ENCODE measurements around the gene C1orf52.

C1orf52 gene

DNA sequence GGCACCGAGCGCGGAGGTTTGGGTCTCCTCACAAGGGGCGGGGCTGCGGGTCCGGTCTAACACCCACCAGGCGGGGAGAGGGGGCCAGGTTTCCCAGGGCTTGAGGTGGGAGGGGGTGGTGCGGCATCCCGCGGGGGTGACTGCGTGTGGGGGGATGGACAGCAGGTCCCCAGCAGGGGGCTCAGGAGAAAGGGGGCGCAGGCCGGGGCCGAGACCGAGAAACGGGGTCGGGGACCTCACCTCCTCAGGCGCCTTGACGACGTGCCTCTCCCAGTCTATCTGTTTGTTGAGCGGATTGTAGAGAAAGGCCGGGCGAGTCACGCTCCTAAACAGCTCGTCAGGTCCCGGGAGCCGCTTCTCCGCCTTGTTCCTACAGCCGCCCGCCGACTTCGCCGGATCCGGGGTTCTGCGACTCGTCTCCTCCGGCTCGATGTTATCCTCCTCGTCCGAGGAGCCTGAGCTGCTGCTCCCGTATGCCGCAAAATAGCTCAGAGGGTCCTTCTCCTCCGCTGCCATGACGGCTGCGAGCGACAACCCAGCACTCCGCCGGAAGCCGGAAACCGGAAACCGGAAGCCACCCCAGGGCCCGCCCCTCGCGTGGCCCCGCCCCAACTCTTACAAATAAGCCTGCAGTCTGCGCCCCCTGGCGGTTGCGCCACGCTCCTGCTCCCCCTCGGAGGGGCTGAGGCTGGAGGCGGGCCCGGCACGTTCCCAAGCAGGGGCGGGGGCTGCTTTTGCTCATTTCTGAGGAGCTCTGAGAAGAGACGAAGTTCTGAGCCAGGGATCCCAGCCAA is at the start of gene C1orf52:
C1orf52 (minus strand) TSS at position 545 of the 794 bp plus-strand sequence; CDS start at position 516, 29 bp downstream.
- peak; percentile 90 to 95 (median 94) for DNase-seq

DNA sequence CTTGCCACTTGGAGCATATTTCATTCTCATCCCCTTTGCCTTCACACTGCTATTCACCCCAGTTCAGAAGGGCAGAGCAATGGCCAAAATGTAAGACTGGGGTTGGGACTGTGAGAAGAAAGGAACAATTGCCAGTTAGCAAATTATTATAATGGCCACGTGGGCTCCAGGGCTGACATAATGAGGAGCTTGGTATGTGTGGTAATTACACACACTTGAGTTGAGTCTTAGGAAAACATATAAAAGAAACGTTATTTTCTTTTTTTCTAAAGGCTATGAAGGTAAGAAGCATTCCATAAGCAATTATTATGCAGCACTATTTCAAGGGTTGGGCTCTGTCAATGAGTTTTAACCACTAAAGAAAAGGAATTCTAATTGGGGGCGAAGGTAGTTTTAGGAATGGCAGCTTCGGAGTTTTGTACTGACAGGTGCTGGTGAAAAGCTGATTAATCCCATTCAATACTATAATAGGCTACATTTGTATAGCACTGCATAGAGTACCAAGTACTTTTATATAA is 49.4 kb upstream of the C1orf52 start:
- peak in 1 of 3 experiments; percentile 28 for DNase-seq

GRCh38 chr1:85307987-85308832 is 48.7 kb upstream of the C1orf52 start:
- peak; percentile 54 to 77 (median 58) for DNase-seq

GRCh38 chr1:85306236-85306635 is 46.8 kb upstream of the C1orf52 start:
- DNase-seq, result no peak

- DNase-seq, result no peak
Measured at GRCh38 chr1:85303440-85304162, 44.1 kb upstream of the C1orf52 start.

DNA sequence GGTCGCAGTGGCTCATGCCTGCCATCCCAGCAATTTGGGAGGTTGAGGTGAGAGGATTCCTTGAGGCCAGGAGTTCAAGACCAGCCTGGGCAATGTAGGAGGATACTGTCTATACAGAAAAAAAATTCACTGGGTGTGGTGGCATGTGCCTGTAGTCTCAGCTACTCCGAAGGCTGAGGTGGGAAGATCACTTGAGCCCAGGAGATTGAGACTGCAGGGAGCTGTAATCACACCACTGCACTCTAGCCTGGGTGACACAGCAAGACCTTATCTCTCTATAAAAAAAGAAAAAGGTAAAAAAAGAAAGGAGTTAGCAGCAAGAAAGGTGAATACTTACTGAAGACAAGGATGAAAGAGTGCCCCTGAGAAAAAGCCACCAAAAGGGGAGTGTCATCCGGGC is 40.7 kb upstream of the C1orf52 start:
- no peak for DNase-seq

GRCh38 chr1:85297855-85298629 is 38.6 kb upstream of the C1orf52 start:
- peak in 2 of 3 experiments; percentile 20 to 49 for DNase-seq

GRCh38 chr1:85297538-85297854 is 38.0 kb upstream of the C1orf52 start:
- DNase-seq, result peak in 1 of 3 experiments; percentile 29

- DNase-seq, result no peak
Measured at GRCh38 chr1:85296980-85297379, 37.5 kb upstream of the C1orf52 start.

DNA sequence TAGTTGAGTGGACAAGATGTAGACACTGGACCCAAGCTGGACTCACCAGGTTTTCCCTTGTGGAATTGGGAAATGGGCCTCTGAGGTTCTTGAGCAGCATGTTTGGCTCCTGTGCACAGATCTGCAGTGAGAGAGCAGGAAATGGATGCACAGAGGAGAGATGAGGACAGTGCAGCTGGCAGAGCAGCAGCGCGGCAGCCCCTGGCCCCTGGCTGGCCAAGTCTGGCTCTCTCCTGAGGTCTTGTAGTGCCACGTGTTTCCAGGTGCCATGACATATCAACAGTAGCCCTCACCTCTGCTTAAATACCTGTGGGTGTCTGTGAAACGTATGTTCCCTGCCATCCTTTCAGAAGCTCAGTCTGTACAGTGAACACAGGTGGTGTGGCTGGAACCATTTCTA is 36.2 kb upstream of the C1orf52 start:
- DNase-seq, result no peak

GRCh38 chr1:85295006-85295431 is 35.6 kb upstream of the C1orf52 start:
- DNase-seq, result no peak

- DNase-seq, result no peak
Measured at GRCh38 chr1:85290826-85291225, 31.4 kb upstream of the C1orf52 start.

DNA sequence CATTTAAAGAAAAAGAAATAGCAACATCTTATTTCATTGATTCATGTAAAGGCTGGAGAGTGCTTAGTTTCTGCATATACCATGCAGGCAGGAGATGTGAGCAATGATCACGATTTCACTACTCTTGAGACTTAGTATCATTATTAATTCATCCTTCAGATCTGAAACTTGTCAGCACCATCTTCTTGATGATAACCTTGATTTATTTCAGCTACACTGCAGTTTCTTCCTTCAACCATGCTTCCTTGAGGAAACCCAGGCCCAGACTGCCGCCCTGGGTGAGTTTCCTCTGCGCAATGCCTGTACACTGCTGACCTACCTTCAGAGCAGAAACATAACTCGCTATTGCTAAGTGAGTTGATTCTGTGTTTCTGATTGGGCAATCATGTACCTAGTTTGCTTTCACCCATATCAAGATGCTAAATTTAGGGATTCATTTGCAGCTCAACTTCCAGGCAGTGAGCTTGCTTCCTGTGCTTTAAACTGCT is 30.4 kb upstream of the C1orf52 start:
- DNase-seq, result no peak

DNA sequence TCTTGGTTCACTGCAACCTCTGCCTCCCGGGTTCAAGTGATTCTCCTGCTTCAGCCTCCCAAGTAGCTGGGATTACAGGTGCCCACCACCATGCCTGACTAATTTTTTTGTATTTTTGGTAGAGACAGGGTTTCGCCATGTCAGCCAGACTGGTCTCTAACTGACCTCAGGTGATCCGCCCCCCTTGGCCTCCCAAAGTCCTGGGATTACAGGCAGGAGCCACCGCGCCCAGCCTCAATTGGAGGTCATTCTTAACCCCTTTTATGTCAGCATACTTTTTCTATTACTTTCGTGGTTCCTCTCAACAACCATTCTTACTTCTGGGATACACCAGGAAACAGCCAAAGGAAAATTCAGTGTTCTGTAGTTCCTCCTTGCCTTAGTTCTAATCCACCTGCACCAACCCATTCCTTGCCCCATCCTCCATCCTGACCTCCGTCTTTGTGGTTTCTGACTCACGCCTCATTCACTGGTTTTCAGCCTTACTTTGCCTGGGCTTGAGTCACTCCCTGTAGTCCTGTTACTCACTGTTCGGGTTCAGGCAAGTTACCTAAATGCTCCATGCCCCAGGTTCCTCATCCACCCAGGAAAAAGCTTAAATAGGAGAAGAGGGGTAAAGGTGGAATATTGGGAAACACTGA is 29.9 kb upstream of the C1orf52 start:
- DNase-seq, result no peak

- no peak for DNase-seq
Measured at GRCh38 chr1:85284202-85284601, 24.7 kb upstream of the C1orf52 start.

- peak in 2 of 3 experiments; percentile 6 to 13 for DNase-seq
Measured at GRCh38 chr1:85283475-85284199, 24.2 kb upstream of the C1orf52 start.

DNA sequence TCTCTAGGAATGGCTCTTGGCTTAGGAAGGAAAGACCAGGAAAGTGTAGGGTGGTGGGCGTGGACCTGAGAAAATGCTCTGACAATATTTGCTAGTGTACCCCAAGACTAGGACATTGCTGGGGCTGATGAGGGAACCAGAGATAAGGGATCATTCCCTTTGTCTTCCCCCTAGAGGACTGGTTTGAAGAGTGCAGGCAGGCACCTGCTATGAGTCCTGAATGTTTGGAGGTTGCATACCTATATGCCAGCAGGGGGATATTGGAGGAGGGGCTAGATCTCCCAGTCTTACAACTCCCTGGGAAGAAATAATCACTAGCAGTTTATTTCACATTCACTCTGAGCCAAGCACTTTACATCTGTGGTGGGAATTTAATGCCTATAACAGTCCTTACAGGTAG is 23.0 kb upstream of the C1orf52 start:
- DNase-seq, result no peak

DNA sequence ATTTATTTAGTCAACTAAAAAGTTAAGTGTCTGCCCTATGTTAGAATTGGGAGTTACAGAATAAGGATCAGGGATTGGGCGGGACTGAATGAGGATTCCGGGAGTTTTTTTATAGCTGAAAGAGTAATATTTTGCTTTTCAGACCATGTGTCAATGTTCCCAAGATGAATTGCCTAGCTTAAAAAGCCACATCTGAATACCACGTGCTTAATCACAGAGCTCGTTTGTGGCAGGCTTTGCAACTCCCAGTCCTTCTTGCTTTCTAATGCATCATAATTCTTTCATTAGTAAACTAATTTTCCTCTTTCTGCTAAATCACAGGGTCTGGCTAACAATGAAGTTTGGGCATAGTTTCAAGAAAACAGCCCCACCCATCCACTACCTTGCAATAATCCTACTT is 21.2 kb upstream of the C1orf52 start:
- DNase-seq, result no peak

GRCh38 chr1:85279458-85280080 is 20.1 kb upstream of the C1orf52 start:
- peak in 1 of 3 experiments; percentile 50 for DNase-seq

DNA sequence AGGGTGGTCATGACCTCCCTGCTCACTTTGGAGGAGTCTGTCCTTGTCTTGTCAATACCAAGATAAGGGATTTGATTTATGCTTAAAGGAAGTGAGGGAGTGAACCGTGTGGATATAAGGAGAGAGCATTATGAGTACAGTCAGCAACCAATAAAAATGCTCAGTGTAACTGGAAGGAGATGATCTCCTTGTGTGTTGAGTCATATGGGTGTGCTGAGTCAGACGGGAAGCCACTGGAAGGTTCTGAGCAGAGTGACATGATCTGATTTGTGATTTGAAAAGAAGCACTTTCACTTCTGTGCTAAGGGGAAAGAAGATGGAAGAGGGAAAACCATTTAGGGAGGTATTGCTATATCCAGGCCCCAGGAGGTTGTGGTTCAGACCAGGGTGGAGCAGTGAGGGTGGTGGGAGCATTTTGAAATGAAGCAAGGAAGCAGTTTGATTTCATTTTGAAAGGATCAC is 19.4 kb upstream of the C1orf52 start:
- no peak for DNase-seq
